Measurements from ENCODE around the gene ZNF555.

DNA sequence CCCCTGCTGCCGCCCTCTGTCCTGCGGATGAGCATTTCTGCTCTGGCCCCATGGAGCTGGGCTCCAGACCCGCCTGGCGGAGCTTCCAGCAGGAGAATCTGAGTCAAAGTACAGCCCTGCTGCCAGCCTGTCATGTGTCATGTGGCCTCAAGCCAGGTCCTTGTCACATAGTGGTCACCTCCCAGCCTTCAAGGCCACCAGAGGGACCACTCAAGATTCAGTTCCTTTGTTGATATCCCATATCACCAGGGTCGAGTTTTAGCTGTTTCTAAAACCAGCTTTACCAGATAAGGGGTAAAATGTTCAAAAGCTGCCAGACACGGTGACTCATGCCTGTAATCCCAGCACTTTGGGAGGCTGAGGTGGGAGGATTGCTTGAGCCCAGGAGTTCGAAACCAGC, 42.5 kb upstream of the ZNF555 start:
- TF ChIP-seq, protein P1, sequence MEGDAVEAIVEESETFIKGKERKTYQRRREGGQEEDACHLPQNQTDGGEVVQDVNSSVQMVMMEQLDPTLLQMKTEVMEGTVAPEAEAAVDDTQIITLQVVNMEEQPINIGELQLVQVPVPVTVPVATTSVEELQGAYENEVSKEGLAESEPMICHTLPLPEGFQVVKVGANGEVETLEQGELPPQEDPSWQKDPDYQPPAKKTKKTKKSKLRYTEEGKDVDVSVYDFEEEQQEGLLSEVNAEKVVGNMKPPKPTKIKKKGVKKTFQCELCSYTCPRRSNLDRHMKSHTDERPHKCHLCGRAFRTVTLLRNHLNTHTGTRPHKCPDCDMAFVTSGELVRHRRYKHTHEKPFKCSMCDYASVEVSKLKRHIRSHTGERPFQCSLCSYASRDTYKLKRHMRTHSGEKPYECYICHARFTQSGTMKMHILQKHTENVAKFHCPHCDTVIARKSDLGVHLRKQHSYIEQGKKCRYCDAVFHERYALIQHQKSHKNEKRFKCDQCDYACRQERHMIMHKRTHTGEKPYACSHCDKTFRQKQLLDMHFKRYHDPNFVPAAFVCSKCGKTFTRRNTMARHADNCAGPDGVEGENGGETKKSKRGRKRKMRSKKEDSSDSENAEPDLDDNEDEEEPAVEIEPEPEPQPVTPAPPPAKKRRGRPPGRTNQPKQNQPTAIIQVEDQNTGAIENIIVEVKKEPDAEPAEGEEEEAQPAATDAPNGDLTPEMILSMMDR (IDR thresholded peaks at IDR 0.05; ENCODE audit: poor library complexity): no peak
- TF ChIP-seq EZH2phosphoT487 (IDR thresholded peaks at IDR 0.05; ENCODE audit: low read depth, severe bottlenecking, unreplicated experiment): no peak

Measured in hepatocyte (in vitro differentiated cells).